ENCODE results near the gene NRIP1. TPM values are rescaled to one million over a fixed set of nuclear protein-coding genes. Genes with fewer than 3 reads are reported as not detected.

The NRIP1 gene
- total and polyA plus RNA-seq, 2 donors (not counting 1 experiment from before 2014, with no cell fraction given): 3.3 to 32.1 TPM

- POLR2A ChIA-PET: no interaction called here
- Histone ChIP-seq H3K36me3 (replicated peaks in 1 of 2; ENCODE audit: control extremely low read depth in 1 of 2, control insufficient read depth in 1 of 2, extremely low read depth in 1 of 2, insufficient read depth in 2 of 2, low read length in 1 of 2) (no peaks in the 10 kb centered on the region), H2AFZ (ENCODE audit: insufficient read depth, low read depth, low read length, poor library complexity, severe bottlenecking) (no peak overlapping the region), H3K9me3 (ENCODE audit: control extremely low read depth in 1 of 3, control insufficient read depth in 2 of 3, insufficient read depth in 1 of 3, low read length in 2 of 3) (no peaks in the 10 kb centered on the region), H3K4me2 (replicated peaks; ENCODE audit: low read depth, low read length, poor library complexity, severe bottlenecking) (peak overlapping the region; percentile 13), H3K79me2 (ENCODE audit: control insufficient read depth, insufficient read depth, low read length) (peaks cover 57% of the 10 kb centered on the region), H3K4me1 (ENCODE audit: control insufficient read depth in 2 of 2, insufficient read depth in 2 of 2, low read length in 2 of 2) (peaks cover 10 to 12% of the 10 kb centered on the region in 2 donors), H4K20me1 (ENCODE audit: control insufficient read depth, insufficient read depth, low read length, poor library complexity, severe bottlenecking) (peaks cover 26% of the 10 kb centered on the region), H3K27me3 (replicated peaks in 1 of 4; ENCODE audit: control extremely low read depth in 1 of 4, control insufficient read depth in 3 of 4, insufficient read depth in 4 of 4, low read length in 3 of 4) (no peaks in the 10 kb centered on the region), H3K9ac (ENCODE audit: low read length) (no peak overlapping the region), H3K4me3 (ENCODE audit: control extremely low read depth in 1 of 5, extremely low read depth in 1 of 5, insufficient read depth in 1 of 5, low read depth in 2 of 5, low read length in 4 of 5) (no peak overlapping the region), H3K27ac (ENCODE audit: low read length in 2 of 2) (no peak overlapping the region)
- no CpG with 5 or more reads among the region's 2 CpGs for WGBS (ENCODE audit: insufficient coverage)
- Mint-ChIP-seq H3K27ac (no peak overlapping the region), H3K9me3 (ENCODE audit: insufficient read depth) (no peaks in the 10 kb centered on the region), H3K4me3 (no peak overlapping the region), H3K4me1 (peaks cover 45% of the 10 kb centered on the region), H3K27me3 (no peaks in the 10 kb centered on the region)
- no peak for TF ChIP-seq CTCF (IDR thresholded peaks at IDR 0.05)
- intact Hi-C loops (cut with micrococcal nuclease): no loop called here
- DNase-seq (no peak), ATAC-seq (ENCODE audit: low read depth) (no peak)
- CTCF ChIA-PET: no interaction called here
These were observed 60.0 kb downstream of the NRIP1 start for GRCh38 chr21:15004721-15005370.

- H3K9me3 Mint-ChIP-seq (ENCODE audit: insufficient read depth): no peaks in the 10 kb centered on the region
- no peak overlapping the region for H3K4me3 Mint-ChIP-seq
- DNase-seq (no peak), ATAC-seq (ENCODE audit: low read depth) (no peak)
- TF ChIP-seq CTCF (IDR thresholded peaks at IDR 0.05) (no peak), EZH2 (IDR thresholded peaks at IDR 0.05; ENCODE audit: borderline replicate concordance, insufficient read depth, low read depth, low read length, poor library complexity, severe bottlenecking) (no peak)
- Histone ChIP-seq H3K79me2 (ENCODE audit: control insufficient read depth, insufficient read depth, low read length) (peaks cover 54% of the 10 kb centered on the region), H3K4me3 (ENCODE audit: control extremely low read depth in 1 of 5, extremely low read depth in 1 of 5, insufficient read depth in 1 of 5, low read depth in 2 of 5, low read length in 4 of 5) (no peak overlapping the region), H3K27ac (ENCODE audit: low read length in 2 of 2) (no peak overlapping the region), H3K4me2 (replicated peaks; ENCODE audit: low read depth, low read length, poor library complexity, severe bottlenecking) (no peak overlapping the region), H3K36me3 (replicated peaks in 1 of 2; ENCODE audit: control extremely low read depth in 1 of 2, control insufficient read depth in 1 of 2, extremely low read depth in 1 of 2, insufficient read depth in 2 of 2, low read length in 1 of 2) (no peaks in the 10 kb centered on the region), H3K4me1 (ENCODE audit: control insufficient read depth in 2 of 2, insufficient read depth in 2 of 2, low read length in 2 of 2) (peaks cover 10 to 12% of the 10 kb centered on the region in 2 donors), H4K20me1 (ENCODE audit: control insufficient read depth, insufficient read depth, low read length, poor library complexity, severe bottlenecking) (peaks cover 26% of the 10 kb centered on the region), H3K9me3 (ENCODE audit: control extremely low read depth in 1 of 3, control insufficient read depth in 2 of 3, insufficient read depth in 1 of 3, low read length in 2 of 3) (no peaks in the 10 kb centered on the region), H3K9ac (ENCODE audit: low read length) (no peak overlapping the region), H3K27me3 (replicated peaks in 1 of 4; ENCODE audit: control extremely low read depth in 1 of 4, control insufficient read depth in 3 of 4, insufficient read depth in 4 of 4, low read length in 3 of 4) (no peaks in the 10 kb centered on the region), H2AFZ (ENCODE audit: insufficient read depth, low read depth, low read length, poor library complexity, severe bottlenecking) (no peak overlapping the region)
- WGBS (ENCODE audit: insufficient coverage): no CpG with 5 or more reads among the region's 6 CpGs
- H3K27ac Mint-ChIP-seq: no peak overlapping the region
- intact Hi-C loops (cut with micrococcal nuclease): no loop called here
- ChIA-PET POLR2A (no interaction called here), CTCF (no interaction called here)
- H3K27me3 Mint-ChIP-seq: no peaks in the 10 kb centered on the region
- peaks cover 46% of the 10 kb centered on the region for H3K4me1 Mint-ChIP-seq
These were observed 61.2 kb downstream of the NRIP1 start for GRCh38 chr21:15003463-15004135.

Data from B cell (primary cell).